K562 (cell line): ENCODE results near the gene CEP78. TPM values are rescaled to one million over a fixed set of nuclear protein-coding genes. Genes with fewer than 3 reads are reported as not detected.

ENCODE experiments used
- ATAC-seq: fragments of 200-7000 bp; cut with Tn5 transposase; 3 replicates; pipeline ENCODE4 v1.9.1; 2020; ENCODE audit warnings: moderate library complexity
- BruUV-seq: library from RNA; stranded (reverse); fragments of 400-500 nt; replicated peaks from 2 replicates; lab custom pipeline; 2021; lab: Mats Ljungman, UMichigan
- CTCF ChIA-PET: fragments of 300-600 bp; formaldehyde crosslinking; extraction: SDS; loops from one replicate; lab custom pipeline; 2021; ENCODE audit warnings: low intra/inter-chr PET ratio; lab: Yijun Ruan, JAX
- POLR2A ChIA-PET: fragments of 300-600, 350-650 bp; sonication (Branson Sonifier 250); formaldehyde crosslinking; extraction: SDS; loops from one replicate; lab custom pipeline; 2021; ENCODE audit warnings: antibody characterized with exemption, inconsistent platforms; lab: Yijun Ruan, JAX
- DNase-seq, 4 experiments: peaks; one replicate each; pipeline versions ENCODE4 v3.0.0 to v3.0.0-alpha.2; 2011 to 2018; ENCODE audit warnings: low spot score in 3 of 4, mixed read lengths in 3 of 4; ENCODE audit errors: extremely low read depth in 1 of 4
- FAIRE-seq: peaks from 2 replicates; lab custom pipeline; 2011; peaks lifted over from hg19 to GRCh38; lab: Jason Lieb, UNC
- H2AFZ ChIP-seq: 2 replicates; pipeline ENCODE4 v1.6.0; 2011; ENCODE audit warnings: low read depth, low read length, control low read depth, inconsistent platforms
- H3K27ac ChIP-seq: fragments of 200-600 bp; 3 replicates; pipeline ENCODE4 v1.8.0; 2011; ENCODE audit warnings: low read depth, mild to moderate bottlenecking, control low read depth, inconsistent platforms, low read length, moderate library complexity, mixed read lengths; ENCODE audit errors: extremely low read depth
- H3K27me3 ChIP-seq, 2 experiments: fragments of 300-600 bp in 1 of 2; 2 replicates in 1 of 2; 3 replicates in 1 of 2; pipeline versions ENCODE4 v1.6.0 to v1.8.0; 2011; ENCODE audit warnings: inconsistent platforms in 2 of 2, low read length in 2 of 2, mild to moderate bottlenecking in 1 of 2, mixed read lengths in 1 of 2, moderate library complexity in 1 of 2; ENCODE audit not compliant: control insufficient read depth in 2 of 2, insufficient read depth in 2 of 2
- H3K36me3 ChIP-seq: fragments of 300-600 bp; 3 replicates; pipeline ENCODE4 v1.8.0; 2011; ENCODE audit warnings: mild to moderate bottlenecking, low read length, inconsistent platforms; ENCODE audit not compliant: control insufficient read depth, insufficient read depth
- H3K4me1 ChIP-seq, 2 experiments: fragments of 200-600 bp in 1 of 2; replicated peaks in 1 of 2; 2 replicates in 1 of 2; 3 replicates in 1 of 2; pipeline versions ENCODE4 v1.5.1 to v1.8.0; 2011; ENCODE audit warnings: inconsistent platforms in 2 of 2, low read length in 2 of 2, mild to moderate bottlenecking in 1 of 2, mixed read lengths in 1 of 2, moderate library complexity in 1 of 2; ENCODE audit not compliant: control insufficient read depth in 2 of 2, insufficient read depth in 2 of 2
- H3K4me2 ChIP-seq: 2 replicates; pipeline ENCODE4 v1.6.1; 2011; ENCODE audit warnings: low read length, control low read depth, inconsistent platforms, mixed read lengths; ENCODE audit not compliant: insufficient read depth
- H3K4me3 ChIP-seq: fragments of 200-600 bp; sonication (generic), shearing (Covaris generic); 2 replicates; pipeline ENCODE4 v1.5.1; 2016; ENCODE audit warnings: control low read depth, inconsistent platforms
- H3K79me2 ChIP-seq: fragments of 200-600 bp; 3 replicates; pipeline ENCODE4 v1.8.0; 2011; ENCODE audit warnings: low read length, inconsistent platforms; ENCODE audit not compliant: control insufficient read depth, insufficient read depth
- H3K9ac ChIP-seq, 2 experiments: 2 replicates each; pipeline versions ENCODE4 v1.6.0 to v1.6.1; 2011; ENCODE audit warnings: low read depth in 2 of 2, low read length in 2 of 2, control low read depth in 1 of 2, inconsistent platforms in 1 of 2, mild to moderate bottlenecking in 1 of 2, mixed read lengths in 1 of 2; ENCODE audit not compliant: insufficient read depth in 1 of 2
- H3K9me1 ChIP-seq: one replicate; pipeline ENCODE4 v1.6.0; 2011; ENCODE audit warnings: inconsistent platforms, mild to moderate bottlenecking, low read length, moderate library complexity; ENCODE audit not compliant: control insufficient read depth, insufficient read depth
- H3K9me3 ChIP-seq: replicated peaks from 2 replicates; pipeline ENCODE4 v1.5.1; 2011; ENCODE audit warnings: low read depth, low read length, inconsistent platforms; ENCODE audit not compliant: control insufficient read depth, insufficient read depth
- H4K20me1 ChIP-seq: replicated peaks from 2 replicates; pipeline ENCODE4 v1.6.1; 2011; ENCODE audit warnings: low read length, inconsistent platforms, mixed read lengths; ENCODE audit not compliant: control insufficient read depth, insufficient read depth
- POLR2B ChIP-seq: fragments of 450-650 bp; IDR thresholded peaks from 2 replicates; pipeline ENCODE4 v1.6.1; 2018; ENCODE audit warnings: low read depth; ENCODE audit not compliant: partially characterized antibody
- RFX5 ChIP-seq: IDR thresholded peaks from 2 replicates; pipeline ENCODE4 v1.6.1; 2011; ENCODE audit warnings: low read depth, mild to moderate bottlenecking, improper control_type of control experiment, low read length
- TCFL5 ChIP-seq: fragments of 250-450 bp; sonication (Bioruptor Pico); conservative IDR thresholded peaks from 2 replicates; pipeline ENCODE4 v1.6.1; 2021; ENCODE audit warnings: mild to moderate bottlenecking, moderate library complexity, matching md5 sums
- ZEB2 ChIP-seq: fragments of 450-650 bp; IDR thresholded peaks from 2 replicates; pipeline ENCODE4 v1.6.1; 2016
- ZNF408 ChIP-seq: fragments of 250-450 bp; sonication (Bioruptor Pico); IDR thresholded peaks from 2 replicates; pipeline ENCODE4 v1.4.0; 2020; ENCODE audit warnings: low read depth, mild to moderate bottlenecking, moderate library complexity
- ZNF830 ChIP-seq: fragments of 250-450 bp; sonication (Bioruptor Pico); IDR thresholded peaks from 2 replicates; pipeline ENCODE4 v1.5.0; 2021; ENCODE audit warnings: mild to moderate bottlenecking
- WGBS: fragments of 100-300 bp; shearing (Covaris generic); methylation state at CpG from one replicate; pipeline ENCODE4 v1.1.6; 2016; ENCODE audit warnings: low coverage, mixed read lengths; ENCODE audit not compliant: insufficient coverage; ENCODE audit errors: missing lambda C conversion rate; 5-methylcytosine and 5-hydroxymethylcytosine counted together
- in situ Hi-C: fragments of 300-500 bp; cut with MboI; formaldehyde crosslinking; loops from 4 replicates; pipeline ENCODE4 v1.15.0; 2018; ENCODE audit warnings: inconsistent platforms, mixed read lengths
- intact Hi-C: fragments of 100-400 bp; cut with micrococcal nuclease; formaldehyde crosslinking; loops from 2 replicates; pipeline ENCODE4 v1.14.2; 2022
- polyA plus RNA-seq, 8 experiments: library from polyadenylated mRNA; depleted of rRNA in 4 of 8; stranded (reverse) in 5 of 8; unstranded in 3 of 8; fragments of >200 nt; fragmentation: Nextera tagmentation in 2 of 8; fragmentation: Illumina TruSeq in 1 of 8; extraction: Ambion mirVana in 2 of 8; extraction: Trizol in 1 of 8; gene quantifications; 2 replicates each; pipeline versions ENCODE4 v1.2.1 to v1.2.3, GENCODE V29; 2011 to 2014; ENCODE audit warnings: inconsistent platforms in 1 of 8, missing spikeins in 1 of 8
- total RNA-seq, 7 experiments: library from RNA; depleted of rRNA in 6 of 7; stranded (reverse); fragments of >200 nt in 6 of 7; fragmentation: Illumina TruSeq in 2 of 7; extraction: Trizol in 2 of 7; gene quantifications; 2 replicates each; pipeline versions ENCODE4 v1.2.1 to v1.2.3, GENCODE V29; 2011 to 2021; ENCODE audit warnings: low replicate concordance in 1 of 7
- TF ChIP-seq, protein P1 (sequence below): fragments of 250-450 bp; sonication (Bioruptor Pico); IDR thresholded peaks from 2 replicates; pipeline ENCODE4 v1.5.0; 2020; ENCODE audit warnings: mild to moderate bottlenecking, borderline replicate concordance

CEP78 gene
- total and polyA plus RNA-seq, 9 of the 15 experiments (the other 6 are each of a cell fraction or from before 2014, with no cell fraction given): 3.5 to 26.0 (median 21.5) TPM

DNA sequence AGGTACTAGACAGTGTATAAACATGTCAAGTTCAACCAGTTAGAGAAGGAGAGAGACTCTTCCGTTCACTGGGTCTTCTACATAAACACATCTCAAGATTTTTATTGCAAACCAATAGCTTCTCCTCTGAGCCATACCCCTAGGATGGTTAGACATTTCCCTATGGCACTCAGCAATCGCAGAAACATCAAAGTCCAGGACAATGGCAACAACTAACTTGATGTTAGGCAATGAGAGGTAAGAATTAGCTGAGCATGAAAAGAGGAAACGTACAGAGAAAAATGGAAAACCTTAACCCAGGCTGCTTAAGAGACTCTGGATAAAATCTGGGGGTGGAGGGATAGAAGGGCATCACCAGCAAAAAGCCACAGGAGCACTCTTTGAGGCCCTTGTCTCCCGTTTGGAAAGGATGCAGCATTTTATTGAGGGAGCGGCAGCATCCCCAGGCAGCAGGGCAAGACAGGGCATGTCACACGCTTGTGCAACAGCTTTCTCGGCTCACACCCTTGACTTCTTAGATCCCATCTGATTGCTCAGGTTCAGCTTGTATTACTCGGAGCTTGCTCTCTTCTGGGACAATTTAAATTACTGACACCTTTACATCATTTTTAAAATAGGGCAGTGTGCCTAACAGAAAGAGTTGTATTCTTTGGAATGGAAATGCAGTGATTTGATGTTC, 52.5 kb downstream of the CEP78 start:
- Histone ChIP-seq H3K9me1 (no peaks in the 10 kb centered on the region), H3K9me3 (no peaks in the 10 kb centered on the region), H3K9ac (no peak overlapping the region), H3K4me1 (no peaks in the 10 kb centered on the region), H3K27ac (no peak overlapping the region), H3K4me3 (no peak overlapping the region), H3K27me3 (peaks cover 0 to 2% of the 10 kb centered on the region in 2 experiments; a peak in 1 of 5 replicates)
- no peak for FAIRE-seq
- BruUV-seq: no TSS peak
- ATAC-seq: no peak
- intact Hi-C loops: no loop called here
- POLR2A ChIA-PET: interaction anchor here (0.7 kb wide), 1 partner anchor 8 kb away, joined by 3 read pairs; the partner anchor contains the start of gene PSAT1
- TF ChIP-seq POLR2B: no peak
- no peak for TF ChIP-seq ZNF408 (CRISPR knock-in tag)
- no peak for TF ChIP-seq RFX5
- TF ChIP-seq, protein P1, sequence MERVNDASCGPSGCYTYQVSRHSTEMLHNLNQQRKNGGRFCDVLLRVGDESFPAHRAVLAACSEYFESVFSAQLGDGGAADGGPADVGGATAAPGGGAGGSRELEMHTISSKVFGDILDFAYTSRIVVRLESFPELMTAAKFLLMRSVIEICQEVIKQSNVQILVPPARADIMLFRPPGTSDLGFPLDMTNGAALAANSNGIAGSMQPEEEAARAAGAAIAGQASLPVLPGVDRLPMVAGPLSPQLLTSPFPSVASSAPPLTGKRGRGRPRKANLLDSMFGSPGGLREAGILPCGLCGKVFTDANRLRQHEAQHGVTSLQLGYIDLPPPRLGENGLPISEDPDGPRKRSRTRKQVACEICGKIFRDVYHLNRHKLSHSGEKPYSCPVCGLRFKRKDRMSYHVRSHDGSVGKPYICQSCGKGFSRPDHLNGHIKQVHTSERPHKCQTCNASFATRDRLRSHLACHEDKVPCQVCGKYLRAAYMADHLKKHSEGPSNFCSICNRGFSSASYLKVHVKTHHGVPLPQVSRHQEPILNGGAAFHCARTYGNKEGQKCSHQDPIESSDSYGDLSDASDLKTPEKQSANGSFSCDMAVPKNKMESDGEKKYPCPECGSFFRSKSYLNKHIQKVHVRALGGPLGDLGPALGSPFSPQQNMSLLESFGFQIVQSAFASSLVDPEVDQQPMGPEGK (CRISPR knock-in tag): no peak
- no peak for TF ChIP-seq ZNF830 (CRISPR knock-in tag)
- no peak for TF ChIP-seq ZEB2
- no peak for TF ChIP-seq TCFL5 (CRISPR knock-in tag)
- TF ChIP-seq, all 486 proteins: peak for 0
- Histone ChIP-seq H3K79me2 (no peaks in the 10 kb centered on the region), H2AFZ (no peak overlapping the region), H4K20me1 (no peaks in the 10 kb centered on the region), H3K4me2 (no peak overlapping the region), H3K36me3 (no peaks in the 10 kb centered on the region)
- WGBS: 8% methylated on average over 8 of the region's 8 CpGs
- in situ Hi-C loops: no loop called here
- CTCF ChIA-PET: no interaction called here
- DNase-seq: no peak
